Testis (tissue), 3 donors: ENCODE data around the gene CTXND1. TPM values are rescaled to one million over a fixed set of nuclear protein-coding genes. Genes with fewer than 3 reads are reported as not detected.

Source experiments
- DNase-seq: peaks from one replicate; pipeline ENCODE4 v3.0.0-alpha.2; 2019
- H3K27ac ChIP-seq, 2 donors: fragments of 200-600 bp; sonication (generic); one replicate each; pipeline ENCODE4 v1.5.1; 2019
- H3K27me3 ChIP-seq: fragments of 200-600 bp; sonication (generic); one replicate; pipeline ENCODE4 v1.5.1; 2019
- H3K36me3 ChIP-seq: fragments of 200-600 bp; sonication (generic); one replicate; pipeline ENCODE4 v1.5.1; 2017; ENCODE audit warnings: low read depth; ENCODE audit errors: missing control alignments
- H3K4me1 ChIP-seq: fragments of 200-600 bp; sonication (generic); one replicate; pipeline ENCODE4 v1.5.1; 2019
- H3K4me3 ChIP-seq, 2 donors: fragments of 200-600 bp; sonication (generic); one replicate each; pipeline ENCODE4 v1.5.1; 2017 to 2019
- H3K9me3 ChIP-seq: fragments of 200-600 bp; sonication (generic); one replicate; pipeline ENCODE4 v1.5.1; 2017
- CTCF ChIP-seq, 3 experiments: fragments of 450-650 bp in 2 of 3; fragments of 200-600 bp in 1 of 3; sonication (generic) in 1 of 3; IDR thresholded peaks; one replicate each; pipeline ENCODE4 v1.5.1; 2016 to 2019; ENCODE audit warnings: antibody characterized with exemption in 3 of 3, mild to moderate bottlenecking in 2 of 3, moderate library complexity in 1 of 3
- POLR2A ChIP-seq: fragments of 450-650 bp; IDR thresholded peaks from one replicate; pipeline ENCODE4 v1.6.1; 2017; ENCODE audit warnings: antibody characterized with exemption, mild to moderate bottlenecking, moderate library complexity
- WGBS, 2 donors: methylation state at CpG; one replicate each; pipeline ENCODE4 v1.1.5; 2018; 5-methylcytosine and 5-hydroxymethylcytosine counted together
- intact Hi-C: fragments of 100-400 bp; cut with DNase I; formaldehyde crosslinking; loops from one replicate; pipeline ENCODE4 v1.15.1; 2023; ENCODE audit warnings: low total_unique reads
- polyA plus RNA-seq: library from polyadenylated mRNA; stranded (reverse); fragments of 350-450 nt; fragmentation: Illumina TruSeq; extraction: RNeasy Lipid Tissue Mini Kit (QIAGEN cat#74804); gene quantifications from one replicate; pipeline ENCODE4 v1.2.3, GENCODE V29; 2014; ENCODE audit warnings: low read depth, low replicate concordance; ENCODE audit not compliant: insufficient read depth
- total RNA-seq, 2 donors: library from RNA; depleted of rRNA; stranded (reverse); fragments of >200 nt; gene quantifications; one replicate each; pipeline ENCODE4 v1.2.3, GENCODE V29; 2016

The CTXND1 gene
- total and polyA plus RNA-seq, 3 donors from 2014 or later = 0.06 to 1.6 TPM; not detected in 1

- TF ChIP-seq POLR2A (no peak), CTCF (IDR thresholded peaks at IDR 0.05) (no peak)
- no peaks in the 10 kb centered on the region for H3K27me3 ChIP-seq
- intact Hi-C loops = no loop called here
- H3K4me3 ChIP-seq = no peak overlapping the region
- no peaks in the 10 kb centered on the region for H3K36me3 ChIP-seq
- H3K9me3 ChIP-seq = no peaks in the 10 kb centered on the region
- 93 to 96% methylated on average over 10 of the region's 10 CpGs for WGBS, 2 donors
- DNase-seq = no peak
- H3K27ac ChIP-seq = no peak overlapping the region
- H3K4me1 ChIP-seq = no peaks in the 10 kb centered on the region
These were observed 71.0 kb downstream of the CTXND1 start for GRCh38 chr15:80180986-80181385.

GRCh38 chr15:80180468-80180867 lies 71.5 kb downstream of the CTXND1 start:
- no peaks in the 10 kb centered on the region for H3K4me1 ChIP-seq
- H3K36me3 ChIP-seq = no peaks in the 10 kb centered on the region
- H3K27me3 ChIP-seq = no peaks in the 10 kb centered on the region
- no peak overlapping the region for H3K4me3 ChIP-seq
- DNase-seq = no peak
- intact Hi-C loops = no loop called here
- H3K9me3 ChIP-seq = no peaks in the 10 kb centered on the region
- TF ChIP-seq POLR2A = no peak
- TF ChIP-seq CTCF (IDR thresholded peaks at IDR 0.05) = no peak
- WGBS, 2 donors = 85 to 93% methylated on average over 6 to 7 of the region's 7 CpGs
- no peak overlapping the region for H3K27ac ChIP-seq

GRCh38 chr15:80179935-80180334 lies 72.1 kb downstream of the CTXND1 start:
- Histone ChIP-seq H3K27ac (no peak overlapping the region), H3K27me3 (no peaks in the 10 kb centered on the region), H3K4me1 (no peaks in the 10 kb centered on the region), H3K36me3 (no peaks in the 10 kb centered on the region), H3K4me3 (no peak overlapping the region), H3K9me3 (no peaks in the 10 kb centered on the region)
- DNase-seq = no peak
- intact Hi-C loops = no loop called here
- no peak for TF ChIP-seq CTCF (IDR thresholded peaks at IDR 0.05)
- no peak for TF ChIP-seq POLR2A
- 82 to 91% methylated on average over 9 to 16 of the region's 16 CpGs for WGBS, 2 donors

GRCh38 chr15:80179025-80179759 lies 72.8 kb downstream of the CTXND1 start:
- H3K27ac ChIP-seq = no peak overlapping the region
- 90 to 92% methylated on average over 13 to 17 of the region's 17 CpGs for WGBS, 2 donors
- TF ChIP-seq CTCF (IDR thresholded peaks at IDR 0.05) = no peak
- TF ChIP-seq POLR2A = no peak
- H3K36me3 ChIP-seq = no peaks in the 10 kb centered on the region
- H3K9me3 ChIP-seq = no peaks in the 10 kb centered on the region
- intact Hi-C loops = no loop called here
- DNase-seq = no peak
- no peak overlapping the region for H3K4me3 ChIP-seq
- H3K27me3 ChIP-seq = no peaks in the 10 kb centered on the region
- peaks cover 7% of the 10 kb centered on the region for H3K4me1 ChIP-seq

GRCh38 chr15:80177156-80177555 lies 74.9 kb downstream of the CTXND1 start:
- WGBS, 2 donors = 93 to 94% methylated on average over 2 of the region's 2 CpGs
- peaks cover 12% of the 10 kb centered on the region for H3K4me1 ChIP-seq
- no peaks in the 10 kb centered on the region for H3K9me3 ChIP-seq
- no peaks in the 10 kb centered on the region for H3K27me3 ChIP-seq
- H3K27ac ChIP-seq = no peak overlapping the region
- no peak overlapping the region for H3K4me3 ChIP-seq
- no peak for DNase-seq
- TF ChIP-seq POLR2A (no peak), CTCF (IDR thresholded peaks at IDR 0.05) (no peak)
- intact Hi-C loops = no loop called here
- no peaks in the 10 kb centered on the region for H3K36me3 ChIP-seq
